ENCODE measurements around the gene MAMSTR.

MAMSTR gene

GRCh38 chr19:48714759-48715675, 4.5 kb downstream of the MAMSTR start:
- no peaks in the 10 kb centered on the region for H3K36me3 ChIP-seq (replicated peaks in 1 of 2; ENCODE audit: control insufficient read depth in 2 of 2, insufficient read depth in 2 of 2, low read length in 2 of 2)
- H3K14ac ChIP-seq (ENCODE audit: low read length) = no peak overlapping the region
- peak overlapping the region; percentile 93 for H2AK5ac ChIP-seq (ENCODE audit: low read depth, low read length)
- no peaks in the 10 kb centered on the region for H3K79me1 ChIP-seq (ENCODE audit: low read depth, low read length)
- H2BK5ac ChIP-seq (ENCODE audit: low read length) = peak overlapping the region; percentile 44
- H3K27me3 ChIP-seq (ENCODE audit: control insufficient read depth in 3 of 3, insufficient read depth in 3 of 3, low read depth in 1 of 3, low read length in 3 of 3) = no peaks in the 10 kb centered on the region
- H3K9ac ChIP-seq (ENCODE audit: low read depth, low read length, poor library complexity) = peak overlapping the region; percentile 82
- H4K8ac ChIP-seq (ENCODE audit: low read depth, low read length) = no peak overlapping the region
- H3K23ac ChIP-seq (ENCODE audit: low read depth, low read length, poor library complexity) = peak overlapping the region; percentile 59
- H2BK15ac ChIP-seq (ENCODE audit: low read length) = peak overlapping the region; percentile 94
- peak overlapping the region; percentile 75 for H3K4me2 ChIP-seq (ENCODE audit: insufficient read depth, low read length, poor library complexity, severe bottlenecking)
- no peaks in the 10 kb centered on the region for H3K9me3 ChIP-seq (replicated peaks in 1 of 2; ENCODE audit: control insufficient read depth in 2 of 2, insufficient read depth in 1 of 2, low read depth in 1 of 2, low read length in 2 of 2)
- H3K4me3 ChIP-seq (ENCODE audit: low read length in 2 of 2) = peak overlapping the region; percentile 66 to 77
- peak overlapping the region; percentile 55 for H3K4ac ChIP-seq (ENCODE audit: low read length)
- peaks cover 25 to 34% of the 10 kb centered on the region in 2 donors for H3K4me1 ChIP-seq (ENCODE audit: control insufficient read depth in 2 of 2, insufficient read depth in 1 of 2, low read depth in 1 of 2, low read length in 2 of 2)
- DNase-seq (ENCODE audit: low spot score) = no peak
- WGBS, 2 donors (ENCODE audit: extremely low coverage in 2 of 2, insufficient read length in 2 of 2, insufficient replicate concordance in 1 of 2) = no CpG with 5 or more reads among the region's 26 CpGs
- peak overlapping the region; percentile 7 for H2BK12ac ChIP-seq (ENCODE audit: low read length)
- H3K18ac ChIP-seq (ENCODE audit: low read length) = peak overlapping the region; percentile 82
- H2AFZ ChIP-seq (ENCODE audit: low read length) = peak overlapping the region; percentile 95
- peak overlapping the region; percentile 94 for H2BK120ac ChIP-seq (ENCODE audit: low read depth, low read length)
- no peak overlapping the region for H4K91ac ChIP-seq (ENCODE audit: low read depth, low read length, poor library complexity)
- H3K27ac ChIP-seq (replicated peaks; ENCODE audit: low read length) = peak overlapping the region; percentile 89

- Histone ChIP-seq H3K9ac (ENCODE audit: low read depth, low read length, poor library complexity) (peak overlapping the region; percentile 86), H4K8ac (ENCODE audit: low read depth, low read length) (no peak overlapping the region), H2AFZ (ENCODE audit: low read length) (peak overlapping the region; percentile 95), H2BK12ac (ENCODE audit: low read length) (no peak overlapping the region), H3K4me3 (ENCODE audit: low read length in 2 of 2) (peak overlapping the region; percentile 66 to 99), H3K18ac (ENCODE audit: low read length) (peak overlapping the region; percentile 92), H3K4me2 (ENCODE audit: insufficient read depth, low read length, poor library complexity, severe bottlenecking) (peak overlapping the region; percentile 99), H3K36me3 (replicated peaks in 1 of 2; ENCODE audit: control insufficient read depth in 2 of 2, insufficient read depth in 2 of 2, low read length in 2 of 2) (no peaks in the 10 kb centered on the region), H2BK15ac (ENCODE audit: low read length) (peak overlapping the region; percentile 94), H3K14ac (ENCODE audit: low read length) (peak overlapping the region; percentile 31), H3K4me1 (ENCODE audit: control insufficient read depth in 2 of 2, insufficient read depth in 1 of 2, low read depth in 1 of 2, low read length in 2 of 2) (peaks cover 25 to 27% of the 10 kb centered on the region in 2 donors), H3K4ac (ENCODE audit: low read length) (peak overlapping the region; percentile 55), H4K91ac (ENCODE audit: low read depth, low read length, poor library complexity) (no peak overlapping the region), H3K27me3 (ENCODE audit: control insufficient read depth in 3 of 3, insufficient read depth in 3 of 3, low read depth in 1 of 3, low read length in 3 of 3) (no peaks in the 10 kb centered on the region), H2BK120ac (ENCODE audit: low read depth, low read length) (no peak overlapping the region), H3K79me1 (ENCODE audit: low read depth, low read length) (no peaks in the 10 kb centered on the region), H3K23ac (ENCODE audit: low read depth, low read length, poor library complexity) (peak overlapping the region; percentile 85), H3K27ac (replicated peaks; ENCODE audit: low read length) (peak overlapping the region; percentile 89), H2BK5ac (ENCODE audit: low read length) (peak overlapping the region; percentile 87), H2AK5ac (ENCODE audit: low read depth, low read length) (peak overlapping the region; percentile 93), H3K9me3 (replicated peaks in 1 of 2; ENCODE audit: control insufficient read depth in 2 of 2, insufficient read depth in 1 of 2, low read depth in 1 of 2, low read length in 2 of 2) (no peaks in the 10 kb centered on the region)
- WGBS, 2 donors (ENCODE audit: extremely low coverage in 2 of 2, insufficient read length in 2 of 2, insufficient replicate concordance in 1 of 2) = no CpG with 5 or more reads among the region's 67 CpGs
- DNase-seq (ENCODE audit: low spot score) = peak; percentile 100
Measured at GRCh38 chr19:48713864-48714755, 5.4 kb downstream of the MAMSTR start.

- Histone ChIP-seq H3K4me2 (ENCODE audit: insufficient read depth, low read length, poor library complexity, severe bottlenecking) (peak overlapping the region; percentile 99), H2BK5ac (ENCODE audit: low read length) (peak overlapping the region; percentile 87)
- DNase-seq (ENCODE audit: low spot score) = no peak
Measured at GRCh38 chr19:48713041-48713863, 6.3 kb downstream of the MAMSTR start.

More at GRCh38 chr19:48713041-48713863, 6.3 kb downstream of the MAMSTR start:
- peak overlapping the region; percentile 85 for H3K23ac ChIP-seq (ENCODE audit: low read depth, low read length, poor library complexity)
- H2BK12ac ChIP-seq (ENCODE audit: low read length) = no peak overlapping the region
- peak overlapping the region; percentile 86 for H3K9ac ChIP-seq (ENCODE audit: low read depth, low read length, poor library complexity)
- H3K9me3 ChIP-seq (replicated peaks in 1 of 2; ENCODE audit: control insufficient read depth in 2 of 2, insufficient read depth in 1 of 2, low read depth in 1 of 2, low read length in 2 of 2) = no peaks in the 10 kb centered on the region
- H2AK5ac ChIP-seq (ENCODE audit: low read depth, low read length) = peak overlapping the region; percentile 50
- H2AFZ ChIP-seq (ENCODE audit: low read length) = peak overlapping the region; percentile 92
- no peak overlapping the region for H3K4ac ChIP-seq (ENCODE audit: low read length)
- no peaks in the 10 kb centered on the region for H3K36me3 ChIP-seq (replicated peaks in 1 of 2; ENCODE audit: control insufficient read depth in 2 of 2, insufficient read depth in 2 of 2, low read length in 2 of 2)
- peaks cover 17 to 19% of the 10 kb centered on the region in 2 donors for H3K4me1 ChIP-seq (ENCODE audit: control insufficient read depth in 2 of 2, insufficient read depth in 1 of 2, low read depth in 1 of 2, low read length in 2 of 2)
- H3K14ac ChIP-seq (ENCODE audit: low read length) = peak overlapping the region; percentile 47
- H3K4me3 ChIP-seq (ENCODE audit: low read length in 2 of 2) = peak overlapping the region; percentile 66 to 99
- peak overlapping the region; percentile 79 for H2BK15ac ChIP-seq (ENCODE audit: low read length)
- no peak overlapping the region for H2BK120ac ChIP-seq (ENCODE audit: low read depth, low read length)
- no peaks in the 10 kb centered on the region for H3K79me1 ChIP-seq (ENCODE audit: low read depth, low read length)
- no CpG with 5 or more reads among the region's 25 CpGs for WGBS, 2 donors (ENCODE audit: extremely low coverage in 2 of 2, insufficient read length in 2 of 2, insufficient replicate concordance in 1 of 2)
- no peaks in the 10 kb centered on the region for H3K27me3 ChIP-seq (ENCODE audit: control insufficient read depth in 3 of 3, insufficient read depth in 3 of 3, low read depth in 1 of 3, low read length in 3 of 3)
- H4K91ac ChIP-seq (ENCODE audit: low read depth, low read length, poor library complexity) = no peak overlapping the region
- H3K18ac ChIP-seq (ENCODE audit: low read length) = peak overlapping the region; percentile 92
- no peak overlapping the region for H3K27ac ChIP-seq (replicated peaks; ENCODE audit: low read length)
- H4K8ac ChIP-seq (ENCODE audit: low read depth, low read length) = no peak overlapping the region
